GM21526 (cell line): Measurements from ENCODE around the gene SLC26A11.
"Not testable (repeated sequence)": the region's sequence is repeated elsewhere in the genome, so short reads cannot be mapped to it uniquely, and the experiment has no call there.

Experiments used
- ATAC-seq: cut with Tn5 transposase; IDR thresholded peaks from one replicate; pipeline ENCODE4 v1.9.1; 2021; ENCODE audit warnings: moderate library complexity; ENCODE audit not compliant: unreplicated experiment, low FRiP score

Gene SLC26A11

GRCh38 chr17:80237386-80237785, 17.2 kb downstream of the SLC26A11 start:
- ATAC-seq: no peak

GRCh38 chr17:80242505-80242904, 22.3 kb downstream of the SLC26A11 start:
- no peak for ATAC-seq

- no peak for ATAC-seq
These were observed 23.6 kb downstream of the SLC26A11 start for GRCh38 chr17:80243526-80244433.

GRCh38 chr17:80244448-80244847, 24.2 kb downstream of the SLC26A11 start:
- not testable (repeated sequence) for ATAC-seq

- no peak for ATAC-seq
These were observed 24.8 kb downstream of the SLC26A11 start for GRCh38 chr17:80244871-80245509.

- no peak for ATAC-seq
These were observed 25.5 kb downstream of the SLC26A11 start for GRCh38 chr17:80245566-80246265.

GRCh38 chr17:80246266-80246681, 26.0 kb downstream of the SLC26A11 start:
- no peak for ATAC-seq

GRCh38 chr17:80246726-80247125, 26.5 kb downstream of the SLC26A11 start:
- no peak for ATAC-seq

- ATAC-seq: no peak
These were observed 27.3 kb downstream of the SLC26A11 start for GRCh38 chr17:80247561-80247960.

- ATAC-seq: no peak
These were observed 28.0 kb downstream of the SLC26A11 start for GRCh38 chr17:80248001-80248893.

- ATAC-seq: no peak
These were observed 28.9 kb downstream of the SLC26A11 start for GRCh38 chr17:80248894-80249710.

GRCh38 chr17:80251966-80252365, 31.7 kb downstream of the SLC26A11 start:
- no peak for ATAC-seq

GRCh38 chr17:80252871-80253270, 32.6 kb downstream of the SLC26A11 start:
- no peak for ATAC-seq

GRCh38 chr17:80253631-80254395, 33.6 kb downstream of the SLC26A11 start:
- no peak for ATAC-seq

GRCh38 chr17:80254396-80255251, 34.4 kb downstream of the SLC26A11 start:
- ATAC-seq: no peak

- no peak for ATAC-seq
These were observed 35.8 kb downstream of the SLC26A11 start for GRCh38 chr17:80256034-80256350.

- ATAC-seq: no peak
These were observed 37.5 kb downstream of the SLC26A11 start for GRCh38 chr17:80257716-80258213.

GRCh38 chr17:80258296-80258695, 38.1 kb downstream of the SLC26A11 start:
- not testable (repeated sequence) for ATAC-seq
